Vagina (tissue), 2 donors: ENCODE measurements around the gene GREB1. TPM values are rescaled to one million over a fixed set of nuclear protein-coding genes. Genes with fewer than 3 reads are reported as not detected.

Experiments used
- DNase-seq, 2 donors: peaks; one replicate each; pipeline ENCODE4 v3.0.0-alpha.2; 2017; ENCODE audit errors: extremely low spot score in 2 of 2
- H3K27ac ChIP-seq: fragments of 200-600 bp; sonication (generic); one replicate; pipeline ENCODE4 v1.5.1; 2019
- H3K27me3 ChIP-seq: fragments of 200-600 bp; sonication (generic); one replicate; pipeline ENCODE4 v1.5.1; 2019
- H3K36me3 ChIP-seq, 2 donors: fragments of 200-600 bp; sonication (generic); one replicate each; pipeline ENCODE4 v1.5.1; 2017 to 2019
- H3K4me1 ChIP-seq: fragments of 200-600 bp; sonication (generic); one replicate; pipeline ENCODE4 v1.5.1; 2019
- H3K4me3 ChIP-seq, 2 donors: fragments of 200-600 bp; sonication (generic); 1 replicate in 1 of 2; 2 replicates in 1 of 2; pipeline ENCODE4 v1.5.1; 2016 to 2019
- H3K9me3 ChIP-seq: fragments of 200-600 bp; sonication (generic); one replicate; pipeline ENCODE4 v1.5.1; 2019
- CTCF ChIP-seq, 3 experiments: fragments of 450-650 bp in 2 of 3; fragments of 200-600 bp in 1 of 3; sonication (generic) in 1 of 3; IDR thresholded peaks; one replicate each; pipeline ENCODE4 v1.5.1; 2017 to 2019; ENCODE audit warnings: antibody characterized with exemption in 3 of 3, mild to moderate bottlenecking in 2 of 3, moderate library complexity in 2 of 3
- POLR2A ChIP-seq, 2 donors: fragments of 450-650 bp; IDR thresholded peaks; one replicate each; pipeline ENCODE4 v1.6.1; 2017; ENCODE audit warnings: antibody characterized with exemption in 2 of 2, mild to moderate bottlenecking in 2 of 2, moderate library complexity in 2 of 2
- POLR2AphosphoS5 ChIP-seq, 2 donors: sonication (generic); formaldehyde crosslinking; IDR thresholded peaks; one replicate each; pipeline ENCODE4 v1.9.0; 2017; ENCODE audit warnings: antibody characterized with exemption in 2 of 2, mild to moderate bottlenecking in 2 of 2, low read depth in 1 of 2; ENCODE audit not compliant: insufficient read depth in 1 of 2
- intact Hi-C: fragments of 100-400 bp; cut with DNase I; formaldehyde crosslinking; loops from one replicate; pipeline ENCODE4 v1.15.1; 2023
- total RNA-seq: library from RNA; depleted of rRNA; stranded (reverse); fragments of >200 nt; gene quantifications from one replicate; pipeline ENCODE4 v1.2.3, GENCODE V29; 2016

The GREB1 gene
- total RNA-seq, 1 donor from 2014 or later: 35.4 TPM

GRCh38 chr2:11617984-11618707 is 84.3 kb downstream of the GREB1 start:
- DNase-seq: no peak
- H3K27ac ChIP-seq: no peak overlapping the region
- H3K36me3 ChIP-seq: peaks cover 0 to 44% of the 10 kb centered on the region in 2 donors
- no peak overlapping the region for H3K4me3 ChIP-seq
- intact Hi-C loops: no loop called here
- H3K4me1 ChIP-seq: no peaks in the 10 kb centered on the region
- TF ChIP-seq POLR2A (IDR thresholded peaks at IDR 0.05) (no peak), POLR2AphosphoS5 (IDR thresholded peaks at IDR 0.05; ENCODE audit: insufficient read depth in 1 of 2, low read depth in 1 of 2) (no peak)
- H3K9me3 ChIP-seq: no peaks in the 10 kb centered on the region
- H3K27me3 ChIP-seq: no peaks in the 10 kb centered on the region

- H3K36me3 ChIP-seq: peaks cover 0 to 43% of the 10 kb centered on the region in 2 donors
- intact Hi-C loops: no loop called here
- H3K4me1 ChIP-seq: no peaks in the 10 kb centered on the region
- no peaks in the 10 kb centered on the region for H3K27me3 ChIP-seq
- no peak for TF ChIP-seq POLR2A (IDR thresholded peaks at IDR 0.05)
- TF ChIP-seq CTCF (IDR thresholded peaks at IDR 0.05): no peak
- TF ChIP-seq POLR2AphosphoS5 (IDR thresholded peaks at IDR 0.05; ENCODE audit: insufficient read depth in 1 of 2, low read depth in 1 of 2): no peak
- H3K27ac ChIP-seq: no peak overlapping the region
- H3K4me3 ChIP-seq: no peak overlapping the region
- no peaks in the 10 kb centered on the region for H3K9me3 ChIP-seq
- no peak for DNase-seq
Measured at GRCh38 chr2:11618708-11619062, 84.8 kb downstream of the GREB1 start.

GRCh38 chr2:11621410-11621809 is 87.6 kb downstream of the GREB1 start:
- intact Hi-C loops: no loop called here
- Histone ChIP-seq H3K9me3 (no peaks in the 10 kb centered on the region), H3K36me3 (peaks cover 0 to 41% of the 10 kb centered on the region in 2 donors), H3K27me3 (no peaks in the 10 kb centered on the region), H3K4me3 (no peak overlapping the region), H3K4me1 (no peaks in the 10 kb centered on the region), H3K27ac (no peak overlapping the region)
- TF ChIP-seq CTCF (IDR thresholded peaks at IDR 0.05): no peak
- TF ChIP-seq POLR2AphosphoS5 (IDR thresholded peaks at IDR 0.05; ENCODE audit: insufficient read depth in 1 of 2, low read depth in 1 of 2): no peak
- no peak for TF ChIP-seq POLR2A (IDR thresholded peaks at IDR 0.05)
- no peak for DNase-seq

- no peak overlapping the region for H3K4me3 ChIP-seq
- no peaks in the 10 kb centered on the region for H3K27me3 ChIP-seq
- no peak for TF ChIP-seq POLR2A (IDR thresholded peaks at IDR 0.05)
- TF ChIP-seq POLR2AphosphoS5 (IDR thresholded peaks at IDR 0.05; ENCODE audit: insufficient read depth in 1 of 2, low read depth in 1 of 2): no peak
- TF ChIP-seq CTCF (IDR thresholded peaks at IDR 0.05): no peak
- peaks cover 0 to 43% of the 10 kb centered on the region in 2 donors for H3K36me3 ChIP-seq
- no peak for DNase-seq
- H3K9me3 ChIP-seq: no peaks in the 10 kb centered on the region
- H3K27ac ChIP-seq: no peak overlapping the region
- H3K4me1 ChIP-seq: no peaks in the 10 kb centered on the region
- intact Hi-C loops: no loop called here
Measured at GRCh38 chr2:11622611-11623010, 88.8 kb downstream of the GREB1 start.

GRCh38 chr2:11624893-11625292 is 91.0 kb downstream of the GREB1 start:
- H3K4me1 ChIP-seq: no peaks in the 10 kb centered on the region
- no peaks in the 10 kb centered on the region for H3K9me3 ChIP-seq
- H3K27me3 ChIP-seq: no peaks in the 10 kb centered on the region
- peaks cover 0 to 40% of the 10 kb centered on the region in 2 donors for H3K36me3 ChIP-seq
- no peak overlapping the region for H3K27ac ChIP-seq
- H3K4me3 ChIP-seq: no peak overlapping the region
- DNase-seq: no peak
- TF ChIP-seq POLR2A (IDR thresholded peaks at IDR 0.05): no peak
- no peak for TF ChIP-seq CTCF (IDR thresholded peaks at IDR 0.05)
- TF ChIP-seq POLR2AphosphoS5 (IDR thresholded peaks at IDR 0.05; ENCODE audit: insufficient read depth in 1 of 2, low read depth in 1 of 2): no peak
- intact Hi-C loops: no loop called here
